Spleen (tissue), 7 donors: ENCODE results near the gene IFI16.

Source experiments
- POLR2A ChIP-seq, 3 donors: fragments of 450-650 bp; IDR thresholded peaks; one replicate each; pipeline ENCODE4 v1.5.1; 2017; ENCODE audit warnings: antibody characterized with exemption in 3 of 3, mild to moderate bottlenecking in 1 of 3
- POLR2AphosphoS5 ChIP-seq, 3 donors: sonication (generic); formaldehyde crosslinking; IDR thresholded peaks; one replicate each; pipeline ENCODE4 v1.5.1; 2017; ENCODE audit warnings: antibody characterized with exemption in 3 of 3
- TF ChIP-seq, protein P1 (sequence below), 11 experiments: fragments of 200-600 bp in 7 of 11; fragments of 450-650 bp in 4 of 11; sonication (generic) in 4 of 11; IDR thresholded peaks in 8 of 11; conservative IDR thresholded peaks in 3 of 11; 1 replicate in 7 of 11; 2 replicates in 4 of 11; pipeline versions ENCODE4 v1.4.0 to v1.8.0; 2016 to 2021; ENCODE audit warnings: antibody characterized with exemption in 11 of 11, inconsistent platforms in 4 of 11, mild to moderate bottlenecking in 1 of 11
- donor health status: DM: no; HTN: no; CAD: no; lungs with moderate emphysema.
- donor health status: DM: no; HTN: no; CAD: no.
- donor health status: DM: no; HTN: no; CAD: no.

- TF ChIP-seq POLR2A (IDR thresholded peaks at IDR 0.05) (no peak), POLR2AphosphoS5 (IDR thresholded peaks at IDR 0.05) (no peak)
- TF ChIP-seq, protein P1, sequence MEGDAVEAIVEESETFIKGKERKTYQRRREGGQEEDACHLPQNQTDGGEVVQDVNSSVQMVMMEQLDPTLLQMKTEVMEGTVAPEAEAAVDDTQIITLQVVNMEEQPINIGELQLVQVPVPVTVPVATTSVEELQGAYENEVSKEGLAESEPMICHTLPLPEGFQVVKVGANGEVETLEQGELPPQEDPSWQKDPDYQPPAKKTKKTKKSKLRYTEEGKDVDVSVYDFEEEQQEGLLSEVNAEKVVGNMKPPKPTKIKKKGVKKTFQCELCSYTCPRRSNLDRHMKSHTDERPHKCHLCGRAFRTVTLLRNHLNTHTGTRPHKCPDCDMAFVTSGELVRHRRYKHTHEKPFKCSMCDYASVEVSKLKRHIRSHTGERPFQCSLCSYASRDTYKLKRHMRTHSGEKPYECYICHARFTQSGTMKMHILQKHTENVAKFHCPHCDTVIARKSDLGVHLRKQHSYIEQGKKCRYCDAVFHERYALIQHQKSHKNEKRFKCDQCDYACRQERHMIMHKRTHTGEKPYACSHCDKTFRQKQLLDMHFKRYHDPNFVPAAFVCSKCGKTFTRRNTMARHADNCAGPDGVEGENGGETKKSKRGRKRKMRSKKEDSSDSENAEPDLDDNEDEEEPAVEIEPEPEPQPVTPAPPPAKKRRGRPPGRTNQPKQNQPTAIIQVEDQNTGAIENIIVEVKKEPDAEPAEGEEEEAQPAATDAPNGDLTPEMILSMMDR (IDR thresholded peaks at IDR 0.05 in 8 of 11, conservative IDR thresholded peaks at IDR 0.05 in 3 of 11): no peak
Observed at GRCh38 chr1:159083013-159083412, 73.3 kb downstream of the IFI16 start.
